Stimulated activated CD8-positive, alpha-beta memory T cell treated with anti-CD3 and anti-CD28 coated beads, Interleukin-2, amount 100 ng/mL, for 1 hour (primary cell): ENCODE data around the gene FKBP10.

Source experiments
- DNase-seq, 2 donors: peaks; one replicate each; pipeline ENCODE4 v3.0.0-alpha.2; 2020; ENCODE audit warnings: low read depth in 2 of 2

Gene FKBP10

GRCh38 chr17:41782142-41782541 is 30.7 kb upstream of the FKBP10 start:
- DNase-seq = no peak

GRCh38 chr17:41784207-41784744 is 28.5 kb upstream of the FKBP10 start:
- no peak for DNase-seq

GRCh38 chr17:41785091-41785858 is 27.5 kb upstream of the FKBP10 start:
- no peak for DNase-seq

- DNase-seq = no peak
Observed at GRCh38 chr17:41785859-41786226, 27.0 kb upstream of the FKBP10 start.

GRCh38 chr17:41786227-41787020 is 26.4 kb upstream of the FKBP10 start, which contains the start of gene JUP:
JUP (minus strand) TSS chr17:41786711; CDS start chr17:41771854, 14,857 bp downstream.
- DNase-seq = peak; percentile 71 to 75

- DNase-seq = no peak
Observed at GRCh38 chr17:41787021-41787418, 25.8 kb upstream of the FKBP10 start.

- DNase-seq = no peak
Observed at GRCh38 chr17:41792845-41793783, 19.7 kb upstream of the FKBP10 start.

- DNase-seq = no peak
Observed at GRCh38 chr17:41793784-41794539, 18.8 kb upstream of the FKBP10 start.

- DNase-seq = no peak
Observed at GRCh38 chr17:41794540-41794975, 18.2 kb upstream of the FKBP10 start.

- no peak for DNase-seq
Observed at GRCh38 chr17:41796121-41796895, 16.5 kb upstream of the FKBP10 start.

GRCh38 chr17:41797377-41797776 is 15.4 kb upstream of the FKBP10 start:
- DNase-seq = no peak

- no peak for DNase-seq
Observed at GRCh38 chr17:41799366-41799765, 13.4 kb upstream of the FKBP10 start.

- no peak for DNase-seq
Observed at GRCh38 chr17:41800601-41801373, 12.0 kb upstream of the FKBP10 start.

- DNase-seq = peak; percentile 46 to 58
Observed at GRCh38 chr17:41801374-41802271, 11.2 kb upstream of the FKBP10 start.

- DNase-seq = no peak
Observed at GRCh38 chr17:41803049-41804020, 9.5 kb upstream of the FKBP10 start.

- no peak for DNase-seq
Observed at GRCh38 chr17:41806685-41807445, 5.9 kb upstream of the FKBP10 start.
